H9 (cell line): ENCODE results near the gene PAOX. TPM values are rescaled to one million over a fixed set of nuclear protein-coding genes. Genes with fewer than 3 reads are reported as not detected.

Experiments
- DNase-seq: peaks from one replicate; pipeline ENCODE4 v3.0.0-alpha.2; 2017
- H2AFZ ChIP-seq: one replicate; pipeline ENCODE4 v1.6.1; 2013; ENCODE audit warnings: mild to moderate bottlenecking, low read length, control low read depth, moderate library complexity
- H2AK5ac ChIP-seq: 2 replicates; pipeline ENCODE4 v1.6.1; 2013; ENCODE audit warnings: low read length, control low read depth, mixed read lengths; ENCODE audit not compliant: insufficient read length
- H2BK120ac ChIP-seq: one replicate; pipeline ENCODE4 v1.6.1; 2013; ENCODE audit warnings: low read depth, mild to moderate bottlenecking, low read length, control low read depth, inconsistent platforms; ENCODE audit not compliant: poor library complexity, severe bottlenecking
- H2BK12ac ChIP-seq: 2 replicates; pipeline ENCODE4 v1.6.1; 2013; ENCODE audit warnings: low read length, control low read depth, mixed read lengths, low read depth; ENCODE audit not compliant: insufficient read length
- H2BK15ac ChIP-seq: 2 replicates; pipeline ENCODE4 v1.6.1; 2013; ENCODE audit warnings: low read depth, low read length, control low read depth
- H2BK20ac ChIP-seq: one replicate; pipeline ENCODE4 v1.6.1; 2013; ENCODE audit warnings: low read depth, mild to moderate bottlenecking, low read length, control low read depth, inconsistent platforms; ENCODE audit not compliant: poor library complexity, severe bottlenecking
- H2BK5ac ChIP-seq: 2 replicates; pipeline ENCODE4 v1.6.1; 2013; ENCODE audit warnings: low read length, control low read depth, mixed read lengths; ENCODE audit not compliant: insufficient read length
- H3K14ac ChIP-seq: 2 replicates; pipeline ENCODE4 v1.6.1; 2013; ENCODE audit warnings: low read length, control low read depth; ENCODE audit not compliant: insufficient read depth
- H3K18ac ChIP-seq: 2 replicates; pipeline ENCODE4 v1.6.1; 2013; ENCODE audit warnings: low read depth, mild to moderate bottlenecking, mixed read lengths, low read length, control low read depth; ENCODE audit not compliant: insufficient read length
- H3K23ac ChIP-seq: 2 replicates; pipeline ENCODE4 v1.6.1; 2013; ENCODE audit warnings: low read length, control low read depth, mixed read lengths, low read depth; ENCODE audit not compliant: insufficient read length
- H3K23me2 ChIP-seq: 2 replicates; pipeline ENCODE4 v1.6.1; 2013; ENCODE audit warnings: low read depth, mild to moderate bottlenecking, mixed read lengths, low read length, control low read depth; ENCODE audit not compliant: insufficient read length, poor library complexity, severe bottlenecking
- H3K27ac ChIP-seq: 2 replicates; pipeline ENCODE4 v1.5.1; 2013; ENCODE audit warnings: low read length, control low read depth, mixed read lengths, low read depth; ENCODE audit not compliant: insufficient read length
- H3K27me3 ChIP-seq: 2 replicates; pipeline ENCODE4 v1.6.1; 2013; ENCODE audit warnings: low read length, control low read depth, inconsistent platforms; ENCODE audit not compliant: insufficient read depth
- H3K4ac ChIP-seq: 2 replicates; pipeline ENCODE4 v1.6.1; 2013; ENCODE audit warnings: low read depth, mild to moderate bottlenecking, control low read depth, inconsistent platforms, low read length, moderate library complexity
- H3K4me1 ChIP-seq: 2 replicates; pipeline ENCODE4 v1.6.1; 2013; ENCODE audit warnings: low read length, control low read depth, inconsistent platforms; ENCODE audit not compliant: insufficient read depth
- H3K4me2 ChIP-seq: 2 replicates; pipeline ENCODE4 v1.6.1; 2013; ENCODE audit warnings: low read length, control low read depth, mixed read lengths; ENCODE audit not compliant: insufficient read length, insufficient read depth
- H3K56ac ChIP-seq: 2 replicates; pipeline ENCODE4 v1.6.1; 2013; ENCODE audit warnings: low read depth, mild to moderate bottlenecking, mixed read lengths, low read length, control low read depth; ENCODE audit not compliant: insufficient read length
- H3K79me1 ChIP-seq: 2 replicates; pipeline ENCODE4 v1.6.1; 2013; ENCODE audit warnings: low read depth, mild to moderate bottlenecking, moderate library complexity, low read length, control low read depth, inconsistent platforms; ENCODE audit not compliant: insufficient read depth, poor library complexity, severe bottlenecking
- H3K79me2 ChIP-seq: 2 replicates; pipeline ENCODE4 v1.6.1; 2013; ENCODE audit warnings: low read length, control low read depth, inconsistent platforms; ENCODE audit not compliant: insufficient read depth
- H3K9ac ChIP-seq: 2 replicates; pipeline ENCODE4 v1.6.1; 2013; ENCODE audit warnings: low read length, control low read depth, mixed read lengths; ENCODE audit not compliant: insufficient read length; ENCODE audit errors: extremely low read depth
- H3K9me3 ChIP-seq: one replicate; pipeline ENCODE4 v1.6.1; 2013; ENCODE audit warnings: low read depth, low read length, inconsistent platforms; ENCODE audit not compliant: control insufficient read depth
- H3T11ph ChIP-seq: one replicate; pipeline ENCODE4 v1.6.1; 2013; ENCODE audit warnings: mild to moderate bottlenecking, low read length, control low read depth, inconsistent platforms
- H4K20me1 ChIP-seq: one replicate; pipeline ENCODE4 v1.6.1; 2013; ENCODE audit not compliant: control insufficient read depth, insufficient read length, insufficient read depth
- H4K5ac ChIP-seq: 2 replicates; pipeline ENCODE4 v1.6.1; 2013; ENCODE audit warnings: low read depth, mild to moderate bottlenecking, mixed read lengths, low read length, control low read depth; ENCODE audit not compliant: insufficient read length
- H4K8ac ChIP-seq: replicated peaks from 2 replicates; pipeline ENCODE4 v1.6.1; 2013; ENCODE audit warnings: low read length, control low read depth, mixed read lengths, low read depth; ENCODE audit not compliant: insufficient read length
- H4K91ac ChIP-seq: 2 replicates; pipeline ENCODE4 v1.6.1; 2013; ENCODE audit warnings: low read depth, mild to moderate bottlenecking, moderate library complexity, mixed read lengths, low read length, control low read depth; ENCODE audit not compliant: insufficient read length
- H3K27ac Mint-ChIP-seq, 3 experiments: 2 replicates in 2 of 3; 3 replicates in 1 of 3; pipeline ENCODE4 v1.8.0; 2020 to 2021; ENCODE audit warnings: mixed read lengths in 3 of 3, mild to moderate bottlenecking in 1 of 3, moderate library complexity in 1 of 3
- H3K27me3 Mint-ChIP-seq: 2 replicates; pipeline ENCODE4 v1.8.0; 2021; ENCODE audit warnings: low read depth, mild to moderate bottlenecking, moderate library complexity, mixed read lengths
- H3K36me3 Mint-ChIP-seq, 3 experiments: 2 replicates in 2 of 3; 3 replicates in 1 of 3; pipeline ENCODE4 v1.8.0; 2020 to 2021; ENCODE audit warnings: low read depth in 3 of 3, mixed read lengths in 3 of 3; ENCODE audit not compliant: insufficient read depth in 1 of 3
- H3K4me1 Mint-ChIP-seq, 2 experiments: 2 replicates each; pipeline ENCODE4 v1.8.0; 2020; ENCODE audit warnings: mixed read lengths in 2 of 2
- H3K4me3 Mint-ChIP-seq, 2 experiments: 2 replicates in 1 of 2; 3 replicates in 1 of 2; pipeline ENCODE4 v1.8.0; 2020 to 2021; ENCODE audit warnings: mild to moderate bottlenecking in 2 of 2, mixed read lengths in 2 of 2, moderate library complexity in 1 of 2
- H3K9me3 Mint-ChIP-seq, 2 experiments: 2 replicates in 1 of 2; 3 replicates in 1 of 2; pipeline ENCODE4 v1.8.0; 2020; ENCODE audit warnings: mild to moderate bottlenecking in 2 of 2, mixed read lengths in 2 of 2, moderate library complexity in 1 of 2
- CTCF ChIP-seq: fragments of 200-600 bp; sonication (generic); conservative IDR thresholded peaks from 3 replicates; pipeline ENCODE4 v1.8.0; 2021; ENCODE audit warnings: antibody characterized with exemption, mild to moderate bottlenecking
- WGBS: extraction: QIAGEN DNeasy Blood & Tissue Kit; methylation state at CpG from one replicate; pipeline ENCODE4 v1.1.7; 2013; ENCODE audit warnings: missing lambda C conversion rate, low lambda C conversion rate, mixed read lengths; ENCODE audit not compliant: insufficient read length; ENCODE audit errors: extremely low coverage; 5-methylcytosine and 5-hydroxymethylcytosine counted together
- total RNA-seq: library from RNA; stranded (reverse); gene quantifications from 2 replicates; pipeline ENCODE4 v1.2.1, GENCODE V29; 2021

The PAOX gene
- total RNA-seq, 1 experiment from 2014 or later: 5.6 TPM

GRCh38 chr10:133439517-133440461, 60.7 kb downstream of the PAOX start:
- H2BK12ac ChIP-seq: no peak overlapping the region
- no peak overlapping the region for H2BK5ac ChIP-seq
- no peaks in the 10 kb centered on the region for H3K23me2 ChIP-seq
- H4K91ac ChIP-seq: no peak overlapping the region
- H3K14ac ChIP-seq: no peak overlapping the region
- no peak overlapping the region for H2BK15ac ChIP-seq
- H3K4me1 Mint-ChIP-seq: no peaks in the 10 kb centered on the region
- H3K36me3 Mint-ChIP-seq: peaks cover 9 to 25% (median 18%) of the 10 kb centered on the region in 3 experiments
- no peak overlapping the region for H4K8ac ChIP-seq
- peaks cover 76 to 84% of the 10 kb centered on the region in 2 experiments for H3K9me3 Mint-ChIP-seq
- no peaks in the 10 kb centered on the region for H3K4me1 ChIP-seq
- no CpG with 5 or more reads among the region's 25 CpGs for WGBS
- TF ChIP-seq CTCF: no peak
- H2BK20ac ChIP-seq: no peak overlapping the region
- no peak overlapping the region for H4K5ac ChIP-seq
- H3K4ac ChIP-seq: no peak overlapping the region
- H3K4me3 Mint-ChIP-seq: no peak overlapping the region
- no peak overlapping the region for H2AFZ ChIP-seq
- H2AK5ac ChIP-seq: no peak overlapping the region
- H3K23ac ChIP-seq: no peak overlapping the region
- DNase-seq: no peak
- H3K4me2 ChIP-seq: no peak overlapping the region
- no peak overlapping the region for H3T11ph ChIP-seq
- no peak overlapping the region for H3K27ac ChIP-seq
- no peaks in the 10 kb centered on the region for H3K27me3 ChIP-seq
- H3K27ac Mint-ChIP-seq: no peak overlapping the region
- H3K27me3 Mint-ChIP-seq: no peaks in the 10 kb centered on the region
- H3K9ac ChIP-seq: no peak overlapping the region
- no peaks in the 10 kb centered on the region for H4K20me1 ChIP-seq
- H3K56ac ChIP-seq: no peak overlapping the region
- H3K18ac ChIP-seq: no peak overlapping the region
- H3K79me2 ChIP-seq: no peaks in the 10 kb centered on the region
- H3K79me1 ChIP-seq: no peaks in the 10 kb centered on the region
- H2BK120ac ChIP-seq: no peak overlapping the region
- H3K9me3 ChIP-seq: peaks cover 59% of the 10 kb centered on the region
